Loucy (cell line): Measurements from ENCODE around the gene GUCY1A1.

Source experiments
- H2AFZ ChIP-seq: fragments of 200-600 bp; sonication (generic); 2 replicates; pipeline ENCODE4 v1.6.0; 2016; ENCODE audit warnings: antibody characterized with exemption, mild to moderate bottlenecking, low read length, moderate library complexity
- H3F3A ChIP-seq: fragments of 200-600 bp; 2 replicates; pipeline ENCODE4 v1.6.0; 2016; ENCODE audit warnings: antibody characterized with exemption, low read depth, mild to moderate bottlenecking
- H3K27me3 ChIP-seq: fragments of 200-600 bp; sonication (generic); 2 replicates; pipeline ENCODE4 v1.6.1; 2014; ENCODE audit warnings: low read length, mild to moderate bottlenecking; ENCODE audit not compliant: insufficient read depth, poor library complexity, severe bottlenecking
- H3K36me3 ChIP-seq: fragments of 200-600 bp; sonication (generic); 2 replicates; pipeline ENCODE4 v1.6.1; 2016; ENCODE audit warnings: low read length; ENCODE audit not compliant: insufficient read depth
- H3K4me1 ChIP-seq: fragments of 200-600 bp; sonication (generic); 2 replicates; pipeline ENCODE4 v1.5.1; 2014; ENCODE audit warnings: low read length, mild to moderate bottlenecking; ENCODE audit not compliant: insufficient read depth, poor library complexity, severe bottlenecking
- H3K4me2 ChIP-seq: fragments of 200-600 bp; sonication (generic); 2 replicates; pipeline ENCODE4 v1.6.0; 2014; ENCODE audit warnings: antibody characterized with exemption, low read length, low read depth, mild to moderate bottlenecking; ENCODE audit not compliant: poor library complexity, severe bottlenecking
- H3K4me3 ChIP-seq: fragments of 200-600 bp; sonication (generic); 2 replicates; pipeline ENCODE4 v1.5.1; 2014; ENCODE audit warnings: low read length, mild to moderate bottlenecking, mixed read lengths; ENCODE audit not compliant: poor library complexity, severe bottlenecking
- H3K79me2 ChIP-seq: fragments of 200-600 bp; sonication (generic); 2 replicates; pipeline ENCODE4 v1.6.1; 2014; ENCODE audit warnings: low read length; ENCODE audit not compliant: insufficient read depth
- H3K9ac ChIP-seq: fragments of 200-600 bp; sonication (generic); 2 replicates; pipeline ENCODE4 v1.6.0; 2014; ENCODE audit warnings: mild to moderate bottlenecking, low read depth, low read length, moderate library complexity; ENCODE audit not compliant: poor library complexity, severe bottlenecking
- H3K9me2 ChIP-seq: fragments of 200-600 bp; sonication (generic); replicated peaks from 2 replicates; pipeline ENCODE4 v1.6.1; 2016; ENCODE audit warnings: low read depth, low read length, mixed read lengths
- H3K9me3 ChIP-seq: fragments of 200-600 bp; sonication (generic); 2 replicates; pipeline ENCODE4 v1.6.1; 2014; ENCODE audit warnings: mild to moderate bottlenecking, antibody characterized with exemption, low read length, low read depth; ENCODE audit not compliant: insufficient read depth
- H4K20me1 ChIP-seq: fragments of 200-600 bp; sonication (generic); 2 replicates; pipeline ENCODE4 v1.6.0; 2014; ENCODE audit warnings: antibody characterized with exemption, low read length, mild to moderate bottlenecking; ENCODE audit not compliant: insufficient read depth, poor library complexity, severe bottlenecking
- CTCF ChIP-seq: fragments of 200-600 bp; sonication (generic); conservative IDR thresholded peaks from 2 replicates; pipeline ENCODE4 v1.5.1; 2014; ENCODE audit warnings: mild to moderate bottlenecking, antibody characterized with exemption, low read length
- EZH2phosphoT487 ChIP-seq: fragments of 200-600 bp; IDR thresholded peaks from 2 replicates; pipeline ENCODE4 v1.6.1; 2018; ENCODE audit warnings: antibody characterized with exemption, mild to moderate bottlenecking, moderate library complexity, borderline replicate concordance

The GUCY1A1 gene

GRCh38 chr4:155777971-155778735 is 111.5 kb downstream of the GUCY1A1 start:
- no peaks in the 10 kb centered on the region for H3K27me3 ChIP-seq
- 0 out of 2 replicates have a peak, but pooled peaks cover 4% of the 10 kb centered on the region for H3F3A ChIP-seq
- H3K79me2 ChIP-seq = no peaks in the 10 kb centered on the region
- no peaks in the 10 kb centered on the region for H3K9me3 ChIP-seq
- H3K4me2 ChIP-seq = no peak overlapping the region
- no peaks in the 10 kb centered on the region for H3K4me1 ChIP-seq
- H3K36me3 ChIP-seq = 0 out of 2 replicates have a peak, but pooled peaks cover 3% of the 10 kb centered on the region
- H3K9me2 ChIP-seq = no peaks in the 10 kb centered on the region
- no peak overlapping the region for H2AFZ ChIP-seq
- H3K4me3 ChIP-seq = no peak overlapping the region
- no peak overlapping the region for H3K9ac ChIP-seq
- H4K20me1 ChIP-seq = no peaks in the 10 kb centered on the region
- TF ChIP-seq CTCF = no peak
- no peak for TF ChIP-seq EZH2phosphoT487

- Histone ChIP-seq H3K4me3 (no peak overlapping the region), H3K79me2 (no peaks in the 10 kb centered on the region), H3K9me3 (no peaks in the 10 kb centered on the region), H3F3A (0 out of 2 replicates have a peak, but pooled peaks cover 4% of the 10 kb centered on the region), H4K20me1 (no peaks in the 10 kb centered on the region), H2AFZ (no peak overlapping the region), H3K27me3 (no peaks in the 10 kb centered on the region), H3K9ac (no peak overlapping the region), H3K4me2 (no peak overlapping the region), H3K4me1 (no peaks in the 10 kb centered on the region), H3K36me3 (0 out of 2 replicates have a peak, but pooled peaks cover 3% of the 10 kb centered on the region), H3K9me2 (no peaks in the 10 kb centered on the region)
- TF ChIP-seq EZH2phosphoT487 (no peak), CTCF (no peak)
Observed at GRCh38 chr4:155780775-155781174, 114.1 kb downstream of the GUCY1A1 start.

GRCh38 chr4:155781249-155781831 is 114.7 kb downstream of the GUCY1A1 start:
- Histone ChIP-seq H2AFZ (no peak overlapping the region), H3K4me3 (no peak overlapping the region), H3K36me3 (0 out of 2 replicates have a peak, but pooled peaks cover 3% of the 10 kb centered on the region), H3K9ac (no peak overlapping the region), H3K4me2 (no peak overlapping the region), H3K79me2 (no peaks in the 10 kb centered on the region), H3K9me3 (no peaks in the 10 kb centered on the region), H3K4me1 (no peaks in the 10 kb centered on the region), H4K20me1 (no peaks in the 10 kb centered on the region), H3K27me3 (no peaks in the 10 kb centered on the region), H3F3A (0 out of 2 replicates have a peak, but pooled peaks cover 4% of the 10 kb centered on the region), H3K9me2 (no peaks in the 10 kb centered on the region)
- TF ChIP-seq EZH2phosphoT487 (no peak), CTCF (no peak)
